Mesendoderm (in vitro differentiated cells): Measurements from ENCODE around the gene C2CD3.

Experiments
- DNase-seq: peaks from one replicate; pipeline ENCODE4 v3.0.0; 2013
- H2AK5ac ChIP-seq: 2 replicates; pipeline ENCODE4 v1.6.1; 2013; ENCODE audit warnings: low read length, inconsistent platforms
- H2BK120ac ChIP-seq: 2 replicates; pipeline ENCODE4 v1.6.1; 2013; ENCODE audit warnings: low read depth, mild to moderate bottlenecking, low read length, moderate library complexity, mixed read lengths
- H2BK15ac ChIP-seq: replicated peaks from 2 replicates; pipeline ENCODE4 v1.6.1; 2013; ENCODE audit warnings: low read depth, mild to moderate bottlenecking, moderate library complexity
- H2BK5ac ChIP-seq: 2 replicates; pipeline ENCODE4 v1.6.1; 2013; ENCODE audit warnings: low read length, inconsistent platforms
- H3K18ac ChIP-seq: 2 replicates; pipeline ENCODE4 v1.6.1; 2013; ENCODE audit warnings: mild to moderate bottlenecking, low read length, mixed read lengths
- H3K23ac ChIP-seq: one replicate; pipeline ENCODE4 v1.6.1; 2013; ENCODE audit warnings: low read length
- H3K27ac ChIP-seq: 2 replicates; pipeline ENCODE4 v1.5.1; 2013; ENCODE audit warnings: low read depth, mild to moderate bottlenecking, inconsistent platforms, low read length, moderate library complexity
- H3K27me3 ChIP-seq: 2 replicates; pipeline ENCODE4 v1.6.1; 2013; ENCODE audit warnings: low read length, control low read depth, mild to moderate bottlenecking, inconsistent platforms; ENCODE audit not compliant: insufficient read depth, poor library complexity
- H3K36me3 ChIP-seq: 2 replicates; pipeline ENCODE4 v1.6.1; 2013; ENCODE audit warnings: low read length, inconsistent platforms; ENCODE audit not compliant: control insufficient read depth, insufficient read depth
- H3K4ac ChIP-seq: one replicate; pipeline ENCODE4 v1.6.1; 2013; ENCODE audit warnings: low read depth, mild to moderate bottlenecking, low read length, moderate library complexity
- H3K4me1 ChIP-seq: 2 replicates; pipeline ENCODE4 v1.6.1; 2013; ENCODE audit warnings: low read depth, low read length, inconsistent platforms; ENCODE audit not compliant: control insufficient read depth
- H3K4me2 ChIP-seq: 2 replicates; pipeline ENCODE4 v1.6.1; 2013; ENCODE audit warnings: low read length
- H3K4me3 ChIP-seq: 2 replicates; pipeline ENCODE4 v1.5.1; 2013; ENCODE audit warnings: mild to moderate bottlenecking, low read length
- H3K56ac ChIP-seq: one replicate; pipeline ENCODE4 v1.6.1; 2013; ENCODE audit warnings: low read length
- H3K79me1 ChIP-seq: 2 replicates; pipeline ENCODE4 v1.6.1; 2013; ENCODE audit warnings: low read length, inconsistent platforms
- H3K79me2 ChIP-seq: 2 replicates; pipeline ENCODE4 v1.6.1; 2013; ENCODE audit warnings: mild to moderate bottlenecking, low read length; ENCODE audit not compliant: control insufficient read depth, insufficient read depth
- H3K9ac ChIP-seq: 2 replicates; pipeline ENCODE4 v1.6.1; 2013; ENCODE audit warnings: low read length, inconsistent platforms
- H4K5ac ChIP-seq: one replicate; pipeline ENCODE4 v1.6.1; 2013; ENCODE audit warnings: low read length
- H4K8ac ChIP-seq: one replicate; pipeline ENCODE4 v1.6.1; 2013; ENCODE audit warnings: low read depth, mild to moderate bottlenecking, control low read depth, low read length, moderate library complexity
- WGBS: extraction: QIAGEN DNeasy Blood & Tissue Kit; methylation state at CpG from one replicate; pipeline ENCODE4 v1.1.7; 2013; ENCODE audit warnings: low lambda C conversion rate, missing lambda C conversion rate; ENCODE audit not compliant: insufficient coverage; ENCODE audit errors: extremely low coverage; 5-methylcytosine and 5-hydroxymethylcytosine counted together

C2CD3 gene

GRCh38 chr11:74012074-74012809, 158.6 kb downstream of the C2CD3 start:
- H3K4me1 ChIP-seq = peaks cover 4% of the 10 kb centered on the region
- no peak overlapping the region for H2BK15ac ChIP-seq
- no CpG with 5 or more reads among the region's 14 CpGs for WGBS
- H4K5ac ChIP-seq = no peak overlapping the region
- no peak overlapping the region for H3K4me2 ChIP-seq
- H4K8ac ChIP-seq = no peak overlapping the region
- H3K27ac ChIP-seq = no peak overlapping the region
- H2BK5ac ChIP-seq = no peak overlapping the region
- H3K4ac ChIP-seq = no peak overlapping the region
- no peak overlapping the region for H2BK120ac ChIP-seq
- H3K4me3 ChIP-seq = no peak overlapping the region
- H3K27me3 ChIP-seq = no peaks in the 10 kb centered on the region
- no peak overlapping the region for H3K56ac ChIP-seq
- no peak overlapping the region for H3K23ac ChIP-seq
- DNase-seq = no peak
- no peaks in the 10 kb centered on the region for H3K36me3 ChIP-seq
- H3K9ac ChIP-seq = no peak overlapping the region
- no peaks in the 10 kb centered on the region for H3K79me2 ChIP-seq
- no peak overlapping the region for H3K18ac ChIP-seq
- no peaks in the 10 kb centered on the region for H3K79me1 ChIP-seq
- H2AK5ac ChIP-seq = no peak overlapping the region

GRCh38 chr11:74011360-74012073, 159.3 kb downstream of the C2CD3 start:
- Histone ChIP-seq H2BK120ac (no peak overlapping the region), H3K9ac (no peak overlapping the region), H3K56ac (no peak overlapping the region), H3K4ac (no peak overlapping the region), H3K4me1 (peaks cover 4% of the 10 kb centered on the region), H4K8ac (no peak overlapping the region), H2BK5ac (no peak overlapping the region), H3K18ac (no peak overlapping the region), H2AK5ac (no peak overlapping the region), H3K4me3 (no peak overlapping the region), H3K4me2 (no peak overlapping the region), H4K5ac (no peak overlapping the region), H3K79me1 (no peaks in the 10 kb centered on the region), H3K27ac (no peak overlapping the region), H2BK15ac (no peak overlapping the region), H3K23ac (no peak overlapping the region), H3K27me3 (no peaks in the 10 kb centered on the region), H3K79me2 (no peaks in the 10 kb centered on the region), H3K36me3 (no peaks in the 10 kb centered on the region)
- no CpG with 5 or more reads among the region's 8 CpGs for WGBS
- DNase-seq = no peak

- Histone ChIP-seq H3K56ac (no peak overlapping the region), H3K27ac (no peak overlapping the region), H3K4me1 (peaks cover 4% of the 10 kb centered on the region), H3K4me2 (no peak overlapping the region), H3K27me3 (no peaks in the 10 kb centered on the region), H3K4ac (no peak overlapping the region), H3K36me3 (no peaks in the 10 kb centered on the region), H2BK120ac (no peak overlapping the region), H4K5ac (no peak overlapping the region), H2AK5ac (no peak overlapping the region), H3K4me3 (no peak overlapping the region), H3K79me1 (no peaks in the 10 kb centered on the region), H3K18ac (no peak overlapping the region), H3K9ac (no peak overlapping the region), H2BK5ac (no peak overlapping the region), H2BK15ac (no peak overlapping the region), H3K79me2 (no peaks in the 10 kb centered on the region), H4K8ac (no peak overlapping the region), H3K23ac (no peak overlapping the region)
- DNase-seq = peak; percentile 69
- WGBS = no CpG with 5 or more reads among the region's 9 CpGs
Measured at GRCh38 chr11:74010306-74011300, 160.2 kb downstream of the C2CD3 start.

GRCh38 chr11:74009675-74010305, 161.0 kb downstream of the C2CD3 start:
- no peak overlapping the region for H2AK5ac ChIP-seq
- no peak overlapping the region for H3K18ac ChIP-seq
- H3K9ac ChIP-seq = no peak overlapping the region
- H2BK5ac ChIP-seq = no peak overlapping the region
- no peaks in the 10 kb centered on the region for H3K27me3 ChIP-seq
- H3K4me1 ChIP-seq = peaks cover 4% of the 10 kb centered on the region
- H3K27ac ChIP-seq = no peak overlapping the region
- no peak overlapping the region for H2BK15ac ChIP-seq
- no peak overlapping the region for H3K56ac ChIP-seq
- no peaks in the 10 kb centered on the region for H3K79me2 ChIP-seq
- no peak overlapping the region for H3K4me2 ChIP-seq
- no peak overlapping the region for H4K5ac ChIP-seq
- no peak overlapping the region for H2BK120ac ChIP-seq
- no CpG with 5 or more reads among the region's 5 CpGs for WGBS
- H3K36me3 ChIP-seq = no peaks in the 10 kb centered on the region
- H3K4ac ChIP-seq = no peak overlapping the region
- H3K4me3 ChIP-seq = no peak overlapping the region
- H4K8ac ChIP-seq = no peak overlapping the region
- H3K79me1 ChIP-seq = no peaks in the 10 kb centered on the region
- DNase-seq = no peak
- no peak overlapping the region for H3K23ac ChIP-seq

GRCh38 chr11:74009230-74009547, 161.6 kb downstream of the C2CD3 start:
- Histone ChIP-seq H2BK5ac (no peak overlapping the region), H2BK120ac (no peak overlapping the region), H3K9ac (no peak overlapping the region), H4K5ac (no peak overlapping the region), H3K27ac (no peak overlapping the region), H2AK5ac (no peak overlapping the region), H3K4me3 (no peak overlapping the region), H3K27me3 (no peaks in the 10 kb centered on the region), H4K8ac (no peak overlapping the region), H3K36me3 (no peaks in the 10 kb centered on the region), H3K23ac (no peak overlapping the region), H3K4me1 (peaks cover 4% of the 10 kb centered on the region), H3K4ac (no peak overlapping the region), H3K4me2 (no peak overlapping the region), H3K79me2 (no peaks in the 10 kb centered on the region), H3K79me1 (no peaks in the 10 kb centered on the region), H3K18ac (no peak overlapping the region), H3K56ac (no peak overlapping the region), H2BK15ac (no peak overlapping the region)
- WGBS = no CpG with 5 or more reads among the region's 3 CpGs
- no peak for DNase-seq
